ENCODE results near the gene PRUNE1. TPM values are rescaled to one million over a fixed set of nuclear protein-coding genes. Genes with fewer than 3 reads are reported as not detected.

The PRUNE1 gene
- total and polyA plus RNA-seq, 2 experiments from 2014 or later = 21.6 to 26.5 TPM

DNA sequence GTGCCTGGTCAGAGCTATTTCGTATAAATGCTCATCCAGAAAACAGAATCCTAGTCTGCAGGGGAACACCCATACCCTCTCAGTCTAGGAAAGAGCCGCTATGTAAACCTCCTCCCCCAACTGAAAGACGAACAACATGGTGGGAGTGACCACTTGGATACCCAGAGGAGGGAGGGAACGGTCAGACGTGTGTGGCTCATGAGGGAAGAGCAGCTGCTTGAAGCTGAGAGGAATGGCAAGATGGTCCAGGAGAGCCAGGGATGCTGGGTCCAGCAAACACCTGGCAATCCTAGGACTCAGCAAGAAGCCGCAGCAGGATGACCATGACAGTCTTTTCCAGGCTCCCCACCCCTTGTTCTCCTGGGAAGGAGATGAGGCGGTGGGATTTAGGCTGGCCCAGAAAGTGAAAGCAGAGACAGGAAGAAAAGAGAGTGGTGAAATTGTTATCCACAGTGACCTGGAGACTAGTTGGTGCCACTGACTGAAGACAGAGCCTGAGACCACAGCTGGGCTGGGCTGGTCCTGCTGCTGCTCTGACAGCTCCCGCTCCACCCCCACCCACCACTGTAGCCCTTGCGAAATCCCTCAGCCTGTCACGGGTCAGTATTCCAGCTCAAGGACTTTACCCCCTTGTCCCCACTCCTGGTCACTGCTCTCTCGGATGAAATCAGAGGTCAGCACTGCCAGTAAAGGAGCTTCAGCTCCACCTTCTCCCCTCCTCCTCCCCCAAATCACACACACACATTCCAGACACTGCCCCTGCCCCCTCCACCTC, 37.3 kb upstream of the PRUNE1 start:
- Histone ChIP-seq H3K79me2 (peaks cover 82% of the 10 kb centered on the region), H3K4me1 (ENCODE audit: insufficient read depth) (peaks cover 33% of the 10 kb centered on the region), H2AFZ (no peak overlapping the region), H3K36me3 (replicated peaks; ENCODE audit: insufficient read depth, low read depth) (no peaks in the 10 kb centered on the region), H4K20me1 (ENCODE audit: insufficient read depth, poor library complexity, severe bottlenecking) (peaks cover 38% of the 10 kb centered on the region), H3K9me2 (replicated peaks; ENCODE audit: insufficient read depth) (no peaks in the 10 kb centered on the region), H3K4me2 (peak overlapping the region; percentile 98), H3K27ac (peak overlapping the region; percentile 94), H3K9me3 (ENCODE audit: low read depth) (no peaks in the 10 kb centered on the region), H3K4me3 (peak overlapping the region; percentile 23), H3K27me3 (no peaks in the 10 kb centered on the region)
- peak; percentile 90 for DNase-seq (ENCODE audit: low spot score)
- WGBS (ENCODE audit: low lambda C conversion rate, missing lambda C conversion rate) = 29% methylated on average over 11 of the region's 11 CpGs
- TF ChIP-seq, protein P1, sequence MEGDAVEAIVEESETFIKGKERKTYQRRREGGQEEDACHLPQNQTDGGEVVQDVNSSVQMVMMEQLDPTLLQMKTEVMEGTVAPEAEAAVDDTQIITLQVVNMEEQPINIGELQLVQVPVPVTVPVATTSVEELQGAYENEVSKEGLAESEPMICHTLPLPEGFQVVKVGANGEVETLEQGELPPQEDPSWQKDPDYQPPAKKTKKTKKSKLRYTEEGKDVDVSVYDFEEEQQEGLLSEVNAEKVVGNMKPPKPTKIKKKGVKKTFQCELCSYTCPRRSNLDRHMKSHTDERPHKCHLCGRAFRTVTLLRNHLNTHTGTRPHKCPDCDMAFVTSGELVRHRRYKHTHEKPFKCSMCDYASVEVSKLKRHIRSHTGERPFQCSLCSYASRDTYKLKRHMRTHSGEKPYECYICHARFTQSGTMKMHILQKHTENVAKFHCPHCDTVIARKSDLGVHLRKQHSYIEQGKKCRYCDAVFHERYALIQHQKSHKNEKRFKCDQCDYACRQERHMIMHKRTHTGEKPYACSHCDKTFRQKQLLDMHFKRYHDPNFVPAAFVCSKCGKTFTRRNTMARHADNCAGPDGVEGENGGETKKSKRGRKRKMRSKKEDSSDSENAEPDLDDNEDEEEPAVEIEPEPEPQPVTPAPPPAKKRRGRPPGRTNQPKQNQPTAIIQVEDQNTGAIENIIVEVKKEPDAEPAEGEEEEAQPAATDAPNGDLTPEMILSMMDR (IDR thresholded peaks at IDR 0.05; ENCODE audit: poor library complexity) = no peak
- TF ChIP-seq EZH2phosphoT487 (IDR thresholded peaks at IDR 0.05; ENCODE audit: low read depth, severe bottlenecking, unreplicated experiment) = no peak
- TF ChIP-seq EZH2 (IDR thresholded peaks at IDR 0.05; ENCODE audit: borderline replicate concordance) = no peak

DNA sequence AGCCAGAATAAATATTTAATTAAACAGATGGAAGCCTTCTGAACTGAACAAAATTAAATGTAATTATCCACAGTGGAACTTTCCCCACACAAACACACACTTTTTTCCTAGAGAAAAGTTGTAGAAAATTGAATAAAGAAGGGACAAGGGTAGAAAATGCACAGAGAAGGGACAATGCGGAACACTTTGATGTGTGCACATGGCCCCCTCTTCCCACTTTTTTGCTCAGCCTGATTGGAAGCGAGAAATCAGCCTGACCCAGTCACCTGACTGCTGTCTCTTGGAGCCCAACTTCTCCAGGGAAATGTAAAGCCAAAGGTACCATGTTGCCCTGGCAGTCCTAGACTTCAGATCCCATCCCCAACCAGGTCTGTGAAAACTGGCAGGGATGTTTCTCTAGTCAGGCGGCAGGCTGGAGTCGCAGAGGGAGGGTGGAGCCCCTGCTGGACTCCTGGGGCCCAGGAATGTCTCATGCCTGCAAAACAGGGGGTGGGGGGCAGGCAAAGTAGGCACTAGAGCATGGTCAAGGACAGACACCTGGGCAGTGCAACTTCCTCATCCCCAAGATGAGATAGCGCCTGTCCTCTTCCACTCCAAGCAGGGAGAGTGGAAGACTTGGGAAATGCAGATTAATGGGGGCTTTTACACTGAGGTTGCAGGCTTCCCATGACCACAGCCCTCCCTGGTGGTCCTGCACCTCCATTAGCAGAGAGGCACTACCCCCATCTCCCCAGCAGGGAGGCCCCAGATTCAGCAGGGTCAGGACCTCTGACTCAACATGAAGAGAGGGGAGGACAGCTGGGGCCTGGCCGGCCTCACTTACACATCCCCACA, 36.4 kb upstream of the PRUNE1 start:
- Histone ChIP-seq H3K27ac (peak overlapping the region; percentile 94), H3K9me2 (replicated peaks; ENCODE audit: insufficient read depth) (no peaks in the 10 kb centered on the region), H4K20me1 (ENCODE audit: insufficient read depth, poor library complexity, severe bottlenecking) (peaks cover 38% of the 10 kb centered on the region), H3K4me2 (peak overlapping the region; percentile 98), H3K4me1 (ENCODE audit: insufficient read depth) (peaks cover 41% of the 10 kb centered on the region), H3K9me3 (ENCODE audit: low read depth) (no peaks in the 10 kb centered on the region), H3K27me3 (no peaks in the 10 kb centered on the region), H3K4me3 (peak overlapping the region; percentile 81), H3K79me2 (peaks cover 81% of the 10 kb centered on the region), H3K36me3 (replicated peaks; ENCODE audit: insufficient read depth, low read depth) (no peaks in the 10 kb centered on the region), H2AFZ (no peak overlapping the region)
- DNase-seq (ENCODE audit: low spot score) = peak; percentile 55
- 34% methylated on average over 6 of the region's 6 CpGs for WGBS (ENCODE audit: low lambda C conversion rate, missing lambda C conversion rate)
- TF ChIP-seq, protein P1 (IDR thresholded peaks at IDR 0.05; ENCODE audit: poor library complexity) = peak; percentile 14
- no peak for TF ChIP-seq EZH2 (IDR thresholded peaks at IDR 0.05; ENCODE audit: borderline replicate concordance)

DNA sequence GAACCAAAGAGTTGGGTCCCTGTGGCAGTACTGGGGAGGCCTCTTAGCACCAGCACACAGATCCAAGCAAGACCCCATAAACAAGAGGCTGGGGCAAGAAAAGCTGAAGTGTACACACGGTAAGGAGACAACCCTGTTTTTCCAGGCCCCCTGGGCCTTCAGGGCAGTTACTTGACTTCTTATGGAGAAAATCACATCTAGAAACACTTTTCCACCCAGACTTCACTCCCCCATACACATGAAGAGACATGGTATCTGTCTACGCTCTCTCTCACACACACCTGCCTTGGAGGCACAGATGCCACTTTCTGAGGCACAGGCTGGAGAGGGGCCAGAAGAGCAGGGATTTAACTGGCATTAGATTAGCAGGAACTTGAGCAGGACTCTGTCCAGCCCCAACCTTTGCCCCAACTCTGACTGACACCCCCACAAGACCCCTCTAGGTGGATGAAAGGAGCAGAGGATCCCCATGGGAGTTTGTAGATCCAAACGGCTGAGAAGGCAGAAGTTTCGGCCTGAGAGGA, 35.8 kb upstream of the PRUNE1 start:
- H3K9me3 ChIP-seq (ENCODE audit: low read depth) = no peaks in the 10 kb centered on the region
- H3K27ac ChIP-seq = peak overlapping the region; percentile 94
- TF ChIP-seq, protein P1 (IDR thresholded peaks at IDR 0.05; ENCODE audit: poor library complexity) = no peak
- TF ChIP-seq EZH2phosphoT487 (IDR thresholded peaks at IDR 0.05; ENCODE audit: low read depth, severe bottlenecking, unreplicated experiment) = no peak
- TF ChIP-seq EZH2 (IDR thresholded peaks at IDR 0.05; ENCODE audit: borderline replicate concordance) = no peak
- peaks cover 74% of the 10 kb centered on the region for H3K79me2 ChIP-seq
- no peak for DNase-seq (ENCODE audit: low spot score)
- 41% methylated on average over 4 of the region's 4 CpGs for WGBS (ENCODE audit: low lambda C conversion rate, missing lambda C conversion rate)
- H2AFZ ChIP-seq = no peak overlapping the region
- peak overlapping the region; percentile 98 for H3K4me2 ChIP-seq
- peak overlapping the region; percentile 81 for H3K4me3 ChIP-seq
- no peaks in the 10 kb centered on the region for H3K36me3 ChIP-seq (replicated peaks; ENCODE audit: insufficient read depth, low read depth)
- H3K9me2 ChIP-seq (replicated peaks; ENCODE audit: insufficient read depth) = no peaks in the 10 kb centered on the region
- peaks cover 48% of the 10 kb centered on the region for H3K4me1 ChIP-seq (ENCODE audit: insufficient read depth)
- H3K27me3 ChIP-seq = no peaks in the 10 kb centered on the region
- H4K20me1 ChIP-seq (ENCODE audit: insufficient read depth, poor library complexity, severe bottlenecking) = peaks cover 38% of the 10 kb centered on the region
